Measurements from ENCODE around the gene ARMC2.
A peak's percentile ranks its signal among the peaks of the same experiment; 100 is the strongest.
"Not testable (repeated sequence)": the region's sequence is repeated elsewhere in the genome, so short reads cannot be mapped to it uniquely, and the experiment has no call there.

ARMC2 gene

GRCh38 chr6:108921547-108922361 is 73.5 kb downstream of the ARMC2 start:
- Histone ChIP-seq H3K27me3 (replicated peaks; ENCODE audit: control insufficient read depth, insufficient read depth, low read length) (no peaks in the 10 kb centered on the region), H3K4me3 (ENCODE audit: low read length) (peak overlapping the region; percentile 4), H3K9me3 (ENCODE audit: control insufficient read depth, low read length) (no peaks in the 10 kb centered on the region), H3K4me1 (ENCODE audit: control insufficient read depth, insufficient read depth, low read length) (peaks cover 17% of the 10 kb centered on the region), H3K36me3 (ENCODE audit: control insufficient read depth, insufficient read depth, low read length, severe bottlenecking) (no peaks in the 10 kb centered on the region), H3K9ac (ENCODE audit: low read length) (no peak overlapping the region)
- DNase-seq (ENCODE audit: low read depth): peak; percentile 45

GRCh38 chr6:108922499-108922898 is 74.3 kb downstream of the ARMC2 start:
- Histone ChIP-seq H3K27me3 (replicated peaks; ENCODE audit: control insufficient read depth, insufficient read depth, low read length) (no peaks in the 10 kb centered on the region), H3K36me3 (ENCODE audit: control insufficient read depth, insufficient read depth, low read length, severe bottlenecking) (no peaks in the 10 kb centered on the region), H3K4me3 (ENCODE audit: low read length) (no peak overlapping the region), H3K9ac (ENCODE audit: low read length) (no peak overlapping the region), H3K9me3 (ENCODE audit: control insufficient read depth, low read length) (no peaks in the 10 kb centered on the region), H3K4me1 (ENCODE audit: control insufficient read depth, insufficient read depth, low read length) (peaks cover 17% of the 10 kb centered on the region)
- no peak for DNase-seq (ENCODE audit: low read depth)

- Histone ChIP-seq H3K4me3 (ENCODE audit: low read length) (no peak overlapping the region), H3K36me3 (ENCODE audit: control insufficient read depth, insufficient read depth, low read length, severe bottlenecking) (no peaks in the 10 kb centered on the region), H3K27me3 (replicated peaks; ENCODE audit: control insufficient read depth, insufficient read depth, low read length) (no peaks in the 10 kb centered on the region), H3K9me3 (ENCODE audit: control insufficient read depth, low read length) (no peaks in the 10 kb centered on the region), H3K4me1 (ENCODE audit: control insufficient read depth, insufficient read depth, low read length) (no peaks in the 10 kb centered on the region), H3K9ac (ENCODE audit: low read length) (no peak overlapping the region)
- no peak for DNase-seq (ENCODE audit: low read depth)
These were observed 79.7 kb downstream of the ARMC2 start for GRCh38 chr6:108927927-108928326.

GRCh38 chr6:108928650-108929049 is 80.4 kb downstream of the ARMC2 start:
- no peak for DNase-seq (ENCODE audit: low read depth)
- Histone ChIP-seq H3K4me1 (ENCODE audit: control insufficient read depth, insufficient read depth, low read length) (no peaks in the 10 kb centered on the region), H3K27me3 (replicated peaks; ENCODE audit: control insufficient read depth, insufficient read depth, low read length) (no peaks in the 10 kb centered on the region), H3K9me3 (ENCODE audit: control insufficient read depth, low read length) (no peaks in the 10 kb centered on the region), H3K9ac (ENCODE audit: low read length) (no peak overlapping the region), H3K36me3 (ENCODE audit: control insufficient read depth, insufficient read depth, low read length, severe bottlenecking) (no peaks in the 10 kb centered on the region), H3K4me3 (ENCODE audit: low read length) (no peak overlapping the region)

GRCh38 chr6:108931090-108931489 is 82.9 kb downstream of the ARMC2 start:
- H3K4me1 ChIP-seq (ENCODE audit: control insufficient read depth, insufficient read depth, low read length); DNase-seq (ENCODE audit: low read depth); H3K27me3 ChIP-seq (replicated peaks; ENCODE audit: control insufficient read depth, insufficient read depth, low read length); H3K9me3 ChIP-seq (ENCODE audit: control insufficient read depth, low read length); H3K36me3 ChIP-seq (ENCODE audit: control insufficient read depth, insufficient read depth, low read length, severe bottlenecking); H3K9ac ChIP-seq (ENCODE audit: low read length); H3K4me3 ChIP-seq (ENCODE audit: low read length): not testable (repeated sequence)

GRCh38 chr6:108937170-108937569 is 88.9 kb downstream of the ARMC2 start:
- no peaks in the 10 kb centered on the region for H3K9me3 ChIP-seq (ENCODE audit: control insufficient read depth, low read length)
- H3K27me3 ChIP-seq (replicated peaks; ENCODE audit: control insufficient read depth, insufficient read depth, low read length): no peaks in the 10 kb centered on the region
- H3K4me3 ChIP-seq (ENCODE audit: low read length): no peak overlapping the region
- H3K36me3 ChIP-seq (ENCODE audit: control insufficient read depth, insufficient read depth, low read length, severe bottlenecking): no peaks in the 10 kb centered on the region
- H3K9ac ChIP-seq (ENCODE audit: low read length): no peak overlapping the region
- DNase-seq (ENCODE audit: low read depth): no peak
- H3K4me1 ChIP-seq (ENCODE audit: control insufficient read depth, insufficient read depth, low read length): no peaks in the 10 kb centered on the region

GRCh38 chr6:108940741-108941140 is 92.5 kb downstream of the ARMC2 start:
- H3K9ac ChIP-seq (ENCODE audit: low read length): no peak overlapping the region
- no peaks in the 10 kb centered on the region for H3K9me3 ChIP-seq (ENCODE audit: control insufficient read depth, low read length)
- no peak for DNase-seq (ENCODE audit: low read depth)
- H3K36me3 ChIP-seq (ENCODE audit: control insufficient read depth, insufficient read depth, low read length, severe bottlenecking): no peaks in the 10 kb centered on the region
- no peaks in the 10 kb centered on the region for H3K27me3 ChIP-seq (replicated peaks; ENCODE audit: control insufficient read depth, insufficient read depth, low read length)
- H3K4me1 ChIP-seq (ENCODE audit: control insufficient read depth, insufficient read depth, low read length): peaks cover 19% of the 10 kb centered on the region
- no peak overlapping the region for H3K4me3 ChIP-seq (ENCODE audit: low read length)

- Histone ChIP-seq H3K9ac (ENCODE audit: low read length) (no peak overlapping the region), H3K9me3 (ENCODE audit: control insufficient read depth, low read length) (no peaks in the 10 kb centered on the region), H3K4me1 (ENCODE audit: control insufficient read depth, insufficient read depth, low read length) (peaks cover 24% of the 10 kb centered on the region), H3K27me3 (replicated peaks; ENCODE audit: control insufficient read depth, insufficient read depth, low read length) (no peaks in the 10 kb centered on the region), H3K36me3 (ENCODE audit: control insufficient read depth, insufficient read depth, low read length, severe bottlenecking) (no peaks in the 10 kb centered on the region), H3K4me3 (ENCODE audit: low read length) (no peak overlapping the region)
- DNase-seq (ENCODE audit: low read depth): no peak
These were observed 93.1 kb downstream of the ARMC2 start for GRCh38 chr6:108941281-108941680.

- no peaks in the 10 kb centered on the region for H3K36me3 ChIP-seq (ENCODE audit: control insufficient read depth, insufficient read depth, low read length, severe bottlenecking)
- H3K27me3 ChIP-seq (replicated peaks; ENCODE audit: control insufficient read depth, insufficient read depth, low read length): no peaks in the 10 kb centered on the region
- H3K4me3 ChIP-seq (ENCODE audit: low read length): no peak overlapping the region
- H3K9ac ChIP-seq (ENCODE audit: low read length): no peak overlapping the region
- peaks cover 30% of the 10 kb centered on the region for H3K4me1 ChIP-seq (ENCODE audit: control insufficient read depth, insufficient read depth, low read length)
- DNase-seq (ENCODE audit: low read depth): no peak
- no peaks in the 10 kb centered on the region for H3K9me3 ChIP-seq (ENCODE audit: control insufficient read depth, low read length)
These were observed 93.6 kb downstream of the ARMC2 start for GRCh38 chr6:108941859-108942258.

- Histone ChIP-seq H3K9ac (ENCODE audit: low read length) (no peak overlapping the region), H3K27me3 (replicated peaks; ENCODE audit: control insufficient read depth, insufficient read depth, low read length) (no peaks in the 10 kb centered on the region), H3K9me3 (ENCODE audit: control insufficient read depth, low read length) (no peaks in the 10 kb centered on the region), H3K4me1 (ENCODE audit: control insufficient read depth, insufficient read depth, low read length) (peaks cover 37% of the 10 kb centered on the region), H3K4me3 (ENCODE audit: low read length) (no peak overlapping the region), H3K36me3 (ENCODE audit: control insufficient read depth, insufficient read depth, low read length, severe bottlenecking) (no peaks in the 10 kb centered on the region)
- DNase-seq (ENCODE audit: low read depth): no peak
These were observed 94.6 kb downstream of the ARMC2 start for GRCh38 chr6:108942556-108943492.

GRCh38 chr6:108944071-108944470 is 95.8 kb downstream of the ARMC2 start:
- H3K4me3 ChIP-seq (ENCODE audit: low read length): peak overlapping the region; percentile 70
- H3K4me1 ChIP-seq (ENCODE audit: control insufficient read depth, insufficient read depth, low read length): peaks cover 47% of the 10 kb centered on the region
- H3K36me3 ChIP-seq (ENCODE audit: control insufficient read depth, insufficient read depth, low read length, severe bottlenecking): no peaks in the 10 kb centered on the region
- H3K27me3 ChIP-seq (replicated peaks; ENCODE audit: control insufficient read depth, insufficient read depth, low read length): no peaks in the 10 kb centered on the region
- peak overlapping the region; percentile 39 for H3K9ac ChIP-seq (ENCODE audit: low read length)
- no peak for DNase-seq (ENCODE audit: low read depth)
- H3K9me3 ChIP-seq (ENCODE audit: control insufficient read depth, low read length): no peaks in the 10 kb centered on the region

Data from adipocyte (in vitro differentiated cells).